Activated naive CD8-positive, alpha-beta T cell treated with anti-CD3 and anti-CD28 coated beads, Interleukin-2, amount 50 U/mL, for 24 hours (primary cell): ENCODE measurements around the gene KTI12.

Experiments used
- ATAC-seq: fragments of 150-1000 bp; cut with Tn5 transposase; one replicate; pipeline ENCODE4 v1.10.0; 2021
- DNase-seq: peaks from one replicate; pipeline ENCODE4 v3.0.0; 2021
- H3K27ac Mint-ChIP-seq: one replicate; pipeline ENCODE4 v1.8.0; 2021; ENCODE audit warnings: mild to moderate bottlenecking, mixed read lengths
- H3K27me3 Mint-ChIP-seq: one replicate; pipeline ENCODE4 v1.8.0; 2021; ENCODE audit warnings: mixed read lengths
- H3K36me3 Mint-ChIP-seq: one replicate; pipeline ENCODE4 v1.8.0; 2021; ENCODE audit warnings: low read depth, mixed read lengths
- H3K4me1 Mint-ChIP-seq: one replicate; pipeline ENCODE4 v1.8.0; 2021; ENCODE audit warnings: mixed read lengths
- H3K4me3 Mint-ChIP-seq: one replicate; pipeline ENCODE4 v1.8.0; 2021; ENCODE audit warnings: mild to moderate bottlenecking, moderate library complexity, mixed read lengths
- H3K9me3 Mint-ChIP-seq: one replicate; pipeline ENCODE4 v1.8.0; 2021; ENCODE audit warnings: mixed read lengths

Gene KTI12

DNA sequence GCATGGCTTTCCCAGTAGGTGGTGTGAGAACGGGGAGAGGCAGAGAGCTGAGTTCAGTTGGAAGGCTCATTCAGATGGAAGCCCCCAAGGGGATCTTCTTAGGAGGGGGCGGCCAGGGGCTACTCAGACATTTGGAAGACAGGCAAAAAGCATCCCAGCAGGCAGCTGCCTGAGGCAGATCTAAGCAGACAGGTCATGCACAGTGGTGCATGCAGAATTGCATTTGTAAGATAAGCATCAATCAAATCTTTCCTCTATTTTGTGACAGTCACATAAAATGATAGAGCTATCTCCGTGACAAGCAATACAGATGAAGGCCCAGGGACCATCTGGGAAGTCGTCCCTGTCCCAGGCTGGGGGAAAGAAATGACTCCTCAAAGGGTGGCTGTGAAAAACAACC lies 46.9 kb downstream of the KTI12 start:
- no peak overlapping the region for H3K27ac Mint-ChIP-seq
- H3K27me3 Mint-ChIP-seq, result peaks cover 17% of the 10 kb centered on the region
- DNase-seq (no peak), ATAC-seq (no peak)
- H3K4me1 Mint-ChIP-seq, result peaks cover 9% of the 10 kb centered on the region
- no peaks in the 10 kb centered on the region for H3K9me3 Mint-ChIP-seq
- no peak overlapping the region for H3K4me3 Mint-ChIP-seq
- H3K36me3 Mint-ChIP-seq, result no peaks in the 10 kb centered on the region

- Mint-ChIP-seq H3K36me3 (no peaks in the 10 kb centered on the region), H3K27me3 (no peaks in the 10 kb centered on the region), H3K27ac (no peak overlapping the region), H3K9me3 (no peaks in the 10 kb centered on the region), H3K4me3 (no peak overlapping the region), H3K4me1 (no peaks in the 10 kb centered on the region)
- DNase-seq (no peak), ATAC-seq (no peak)
These were observed 51.4 kb downstream of the KTI12 start for GRCh38 chr1:51982161-51982560.
